Measurements from ENCODE around the gene ALPK1. TPM values are rescaled to one million over a fixed set of nuclear protein-coding genes. Genes with fewer than 3 reads are reported as not detected.
"Not testable (repeated sequence)": the region's sequence is repeated elsewhere in the genome, so short reads cannot be mapped to it uniquely, and the experiment has no call there.

The ALPK1 gene
- total RNA-seq, 1 experiment from 2014 or later, result 2.2 TPM

GRCh38 chr4:112284166-112284565, 13.0 kb upstream of the ALPK1 start:
- no peak for DNase-seq (ENCODE audit: low read depth)

- DNase-seq (ENCODE audit: low read depth), result peak; percentile 33
Observed at GRCh38 chr4:112284662-112285411, 12.3 kb upstream of the ALPK1 start.

GRCh38 chr4:112287258-112287989, 9.7 kb upstream of the ALPK1 start:
- DNase-seq (ENCODE audit: low read depth), result no peak

GRCh38 chr4:112288455-112288854, 8.7 kb upstream of the ALPK1 start:
- no peak for DNase-seq (ENCODE audit: low read depth)

- no peak for DNase-seq (ENCODE audit: low read depth)
Observed at GRCh38 chr4:112289407-112290253, 7.5 kb upstream of the ALPK1 start.

GRCh38 chr4:112290341-112290740, 6.8 kb upstream of the ALPK1 start:
- DNase-seq (ENCODE audit: low read depth), result no peak

GRCh38 chr4:112299721-112300120, 2.6 kb downstream of the ALPK1 start:
- no peak for DNase-seq (ENCODE audit: low read depth)

GRCh38 chr4:112302320-112303274, 5.4 kb downstream of the ALPK1 start:
- no peak for DNase-seq (ENCODE audit: low read depth)

- not testable (repeated sequence) for DNase-seq (ENCODE audit: low read depth)
Observed at GRCh38 chr4:112305477-112305876, 8.3 kb downstream of the ALPK1 start.

GRCh38 chr4:112309263-112309791, 12.2 kb downstream of the ALPK1 start:
- not testable (repeated sequence) for DNase-seq (ENCODE audit: low read depth)

- no peak for DNase-seq (ENCODE audit: low read depth)
Observed at GRCh38 chr4:112311516-112311915, 14.3 kb downstream of the ALPK1 start.

- DNase-seq (ENCODE audit: low read depth), result no peak
Observed at GRCh38 chr4:112312610-112313239, 15.6 kb downstream of the ALPK1 start.

- DNase-seq (ENCODE audit: low read depth), result no peak
Observed at GRCh38 chr4:112315446-112315845, 18.3 kb downstream of the ALPK1 start.

- DNase-seq (ENCODE audit: low read depth), result no peak
Observed at GRCh38 chr4:112316360-112316759, 19.2 kb downstream of the ALPK1 start.

GRCh38 chr4:112318239-112319142, 21.3 kb downstream of the ALPK1 start:
- no peak for DNase-seq (ENCODE audit: low read depth)

- DNase-seq (ENCODE audit: low read depth), result peak; percentile 25
Observed at GRCh38 chr4:112321776-112322684, 24.9 kb downstream of the ALPK1 start.

GRCh38 chr4:112322866-112323265, 25.7 kb downstream of the ALPK1 start:
- no peak for DNase-seq (ENCODE audit: low read depth)

GRCh38 chr4:112325530-112325929, 28.4 kb downstream of the ALPK1 start:
- DNase-seq (ENCODE audit: low read depth), result no peak
